NCI-H1436 (cell line): ENCODE data around the gene DUSP12.
"Not testable (repeated sequence)": the region's sequence is repeated elsewhere in the genome, so short reads cannot be mapped to it uniquely, and the experiment has no call there.

Experiments used
- DNase-seq: peaks from one replicate; lab custom pipeline; 2025; lab: John Stamatoyannopoulos, UW

DUSP12 gene, protein sequence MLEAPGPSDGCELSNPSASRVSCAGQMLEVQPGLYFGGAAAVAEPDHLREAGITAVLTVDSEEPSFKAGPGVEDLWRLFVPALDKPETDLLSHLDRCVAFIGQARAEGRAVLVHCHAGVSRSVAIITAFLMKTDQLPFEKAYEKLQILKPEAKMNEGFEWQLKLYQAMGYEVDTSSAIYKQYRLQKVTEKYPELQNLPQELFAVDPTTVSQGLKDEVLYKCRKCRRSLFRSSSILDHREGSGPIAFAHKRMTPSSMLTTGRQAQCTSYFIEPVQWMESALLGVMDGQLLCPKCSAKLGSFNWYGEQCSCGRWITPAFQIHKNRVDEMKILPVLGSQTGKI

DNA sequence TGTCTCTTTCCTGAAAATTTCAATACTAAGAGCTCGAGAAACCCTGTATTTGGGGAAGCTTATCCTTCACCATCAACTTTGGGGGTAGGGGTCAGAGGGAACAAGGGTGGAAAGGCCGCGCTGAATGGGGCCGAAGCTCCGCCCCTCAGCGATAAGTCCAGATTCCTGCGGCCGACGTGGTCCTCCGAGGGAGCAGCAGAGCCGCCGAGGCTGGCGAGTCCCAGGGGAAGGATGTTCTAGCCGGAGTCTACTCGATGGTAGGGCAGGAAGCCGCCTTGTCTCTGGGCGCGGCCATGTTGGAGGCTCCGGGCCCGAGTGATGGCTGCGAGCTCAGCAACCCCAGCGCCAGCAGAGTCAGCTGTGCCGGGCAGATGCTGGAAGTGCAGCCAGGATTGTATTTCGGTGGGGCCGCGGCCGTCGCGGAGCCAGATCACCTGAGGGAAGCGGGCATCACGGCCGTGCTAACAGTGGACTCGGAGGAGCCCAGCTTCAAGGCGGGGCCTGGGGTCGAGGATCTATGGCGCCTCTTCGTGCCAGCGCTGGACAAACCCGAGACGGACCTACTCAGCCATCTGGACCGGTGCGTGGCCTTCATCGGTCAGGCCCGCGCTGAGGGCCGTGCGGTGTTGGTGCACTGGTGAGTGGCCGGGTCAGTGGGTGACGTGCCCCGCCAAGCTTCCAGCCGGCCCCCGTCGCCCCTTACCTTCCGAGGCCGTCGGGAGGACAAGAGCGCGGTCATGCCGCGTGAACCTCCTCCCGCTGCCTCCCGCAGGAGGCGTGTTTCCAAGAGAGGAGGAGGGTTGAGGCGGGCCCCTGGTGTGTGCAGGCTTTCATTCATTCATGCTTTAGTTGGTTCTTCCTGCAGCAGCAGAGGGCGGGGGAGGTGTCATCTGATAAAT lies at the start of gene DUSP12:
Gene DUSP12 (plus strand): TSS at position 278 of the 899 bp plus-strand sequence. CDS start 16 bp downstream, at position 294.
- DNase-seq: peak; percentile 93

DNA sequence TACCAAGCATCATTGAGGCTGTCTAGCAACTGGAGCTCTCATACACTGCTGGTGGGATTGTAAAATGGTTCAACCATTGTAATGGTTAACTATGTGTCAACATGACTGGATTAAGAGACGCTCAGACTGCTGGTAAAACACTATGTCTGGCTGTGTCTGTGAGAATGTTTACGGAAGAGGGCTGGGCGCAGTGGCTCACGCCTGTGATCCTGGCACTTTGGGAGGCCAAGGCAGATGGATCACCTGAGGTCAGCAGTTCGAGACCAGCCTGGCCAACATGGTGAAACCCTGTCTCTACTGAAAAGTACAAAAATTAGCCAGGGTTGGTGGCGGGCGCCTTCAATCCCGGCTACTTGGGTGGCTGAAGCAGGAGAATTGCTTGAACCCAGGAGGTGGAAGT lies 47.3 kb upstream of the DUSP12 start:
- no peak for DNase-seq

DNA sequence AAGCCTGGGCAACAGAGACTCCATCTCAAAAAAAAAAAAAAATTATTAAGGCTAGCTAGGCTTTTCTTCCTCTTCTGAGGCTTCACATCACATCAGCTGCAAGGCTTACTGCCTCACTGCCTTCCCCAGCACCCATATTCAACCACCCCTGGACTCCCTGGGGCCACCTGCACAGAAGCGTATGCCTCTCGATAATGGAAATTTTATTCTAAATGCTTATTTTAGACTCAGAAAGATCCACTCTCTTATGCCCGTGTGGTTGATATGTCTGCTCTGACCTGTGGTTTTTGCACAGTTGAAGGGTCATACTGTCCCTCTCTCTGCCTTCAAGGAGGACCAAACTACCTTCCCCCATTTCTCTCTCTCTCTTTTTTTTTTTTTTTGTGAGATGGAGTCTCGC lies 44.0 kb upstream of the DUSP12 start:
- DNase-seq: no peak

DNA sequence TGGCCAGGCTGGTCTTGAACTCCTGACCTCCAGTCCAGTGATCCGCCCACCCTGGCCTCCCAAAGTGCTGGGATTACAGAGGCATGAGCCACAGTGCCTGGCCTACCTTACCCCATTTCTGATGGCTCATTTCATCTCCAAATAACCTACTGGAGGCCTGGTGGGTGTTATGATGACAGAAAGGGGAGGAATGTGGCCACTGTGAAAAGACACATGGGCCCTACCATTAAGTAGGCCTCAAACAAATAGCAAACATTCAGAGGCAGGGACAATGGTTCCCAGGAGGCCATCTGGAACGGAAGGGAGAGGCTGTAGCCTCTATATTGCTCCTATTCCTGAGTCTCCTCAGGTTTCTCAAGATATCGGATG lies 43.5 kb upstream of the DUSP12 start:
- DNase-seq: no peak

DNA sequence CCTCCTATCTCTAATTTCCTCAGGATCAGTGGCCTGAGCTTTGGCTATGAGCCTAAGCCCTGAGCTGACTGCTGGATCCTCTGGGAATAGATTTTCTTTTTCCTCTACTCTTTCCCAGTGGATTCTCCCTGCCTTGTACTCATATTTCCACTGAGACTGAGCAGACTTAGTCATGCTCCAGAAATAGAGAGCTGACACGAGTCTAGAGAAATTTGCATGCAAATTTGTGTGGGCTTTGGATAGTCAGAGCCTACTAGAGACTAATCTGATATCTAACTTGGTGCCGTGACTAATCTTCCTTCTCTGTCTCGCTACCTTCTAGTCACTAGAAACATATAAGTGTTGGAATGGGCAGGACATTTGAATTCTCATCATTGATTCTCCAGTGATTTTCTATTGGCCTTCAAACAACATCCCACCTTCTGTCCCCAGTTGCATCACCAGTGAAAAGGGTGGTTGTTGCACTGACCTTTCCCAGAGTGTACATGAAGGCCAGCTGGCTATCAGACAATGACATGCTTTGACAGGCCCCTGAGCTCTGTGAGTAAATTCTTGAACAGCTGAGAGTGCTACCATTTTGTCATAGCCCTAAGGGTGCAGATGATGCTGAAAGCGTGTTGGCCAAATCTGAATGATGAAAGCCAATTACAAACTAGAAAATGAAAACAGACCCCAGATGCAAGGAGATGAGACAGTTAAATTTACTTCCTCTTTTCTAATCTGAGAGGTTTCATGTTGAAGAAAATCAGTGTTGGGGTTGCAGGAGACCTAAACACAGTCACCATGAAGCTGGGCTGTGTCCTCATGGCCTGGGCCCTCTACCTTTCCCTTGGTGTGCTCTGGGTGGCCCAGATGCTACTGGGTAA lies 42.9 kb upstream of the DUSP12 start, which contains the start of gene FCRLA:
Gene FCRLA (plus strand): TSS at position 748 of the 866 bp plus-strand sequence. CDS start 36 bp downstream, at position 784.
- no peak for DNase-seq

DNA sequence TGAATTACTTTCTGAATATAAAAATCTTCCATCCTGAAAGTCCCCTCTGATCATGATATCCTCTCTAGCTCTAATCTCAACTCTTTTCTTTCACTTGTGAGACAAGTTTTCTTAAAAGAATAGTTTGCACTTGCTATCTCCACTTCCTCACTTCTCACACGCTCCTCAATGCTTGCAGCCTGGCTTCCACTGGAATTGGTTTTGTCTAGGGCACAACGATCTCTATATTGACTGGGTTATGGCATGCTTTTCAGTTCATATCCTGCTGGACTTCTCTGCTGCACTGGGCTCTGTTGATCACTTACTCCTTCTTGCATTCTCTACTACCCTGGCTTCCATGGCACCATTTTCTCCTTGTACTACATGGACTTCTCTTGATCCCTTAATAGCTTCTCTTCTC lies 42.1 kb upstream of the DUSP12 start:
- no peak for DNase-seq

DNA sequence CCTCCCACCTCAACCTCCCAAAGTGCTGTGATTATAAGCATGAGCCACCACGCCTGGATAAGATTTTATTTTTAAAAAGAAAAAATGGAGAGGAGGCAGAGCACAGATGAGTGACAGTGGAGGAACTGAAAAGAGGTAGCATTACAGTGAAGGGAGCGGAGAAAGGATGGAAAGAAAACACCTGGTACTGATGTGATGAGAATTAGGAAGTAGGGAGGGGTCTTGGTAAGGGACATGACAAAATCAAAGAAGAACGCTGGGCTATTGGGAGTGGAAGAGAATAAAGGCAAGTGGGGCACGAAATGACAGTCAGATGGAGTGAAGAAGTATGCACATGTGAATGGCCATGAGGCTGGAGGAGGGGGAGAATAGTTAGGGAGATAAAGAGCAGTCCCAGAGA lies 40.2 kb upstream of the DUSP12 start:
- no peak for DNase-seq

DNA sequence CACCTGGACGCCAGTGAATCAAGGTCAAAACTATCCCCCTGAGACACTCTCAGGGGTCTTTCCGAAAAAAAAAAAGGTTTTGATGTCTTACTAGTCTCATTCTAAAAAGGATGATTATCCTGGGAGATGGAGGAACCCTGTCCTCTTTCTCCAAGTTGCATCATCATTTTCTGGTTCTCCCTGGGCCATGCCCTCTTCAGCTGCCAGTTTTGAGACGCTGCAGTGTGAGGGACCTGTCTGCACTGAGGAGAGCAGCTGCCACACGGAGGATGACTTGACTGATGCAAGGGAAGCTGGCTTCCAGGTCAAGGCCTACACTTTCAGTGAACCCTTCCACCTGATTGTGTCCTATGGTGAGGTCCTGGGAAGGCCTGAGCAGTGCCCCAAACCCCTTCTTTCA lies 39.0 kb upstream of the DUSP12 start:
- no peak for DNase-seq

DNA sequence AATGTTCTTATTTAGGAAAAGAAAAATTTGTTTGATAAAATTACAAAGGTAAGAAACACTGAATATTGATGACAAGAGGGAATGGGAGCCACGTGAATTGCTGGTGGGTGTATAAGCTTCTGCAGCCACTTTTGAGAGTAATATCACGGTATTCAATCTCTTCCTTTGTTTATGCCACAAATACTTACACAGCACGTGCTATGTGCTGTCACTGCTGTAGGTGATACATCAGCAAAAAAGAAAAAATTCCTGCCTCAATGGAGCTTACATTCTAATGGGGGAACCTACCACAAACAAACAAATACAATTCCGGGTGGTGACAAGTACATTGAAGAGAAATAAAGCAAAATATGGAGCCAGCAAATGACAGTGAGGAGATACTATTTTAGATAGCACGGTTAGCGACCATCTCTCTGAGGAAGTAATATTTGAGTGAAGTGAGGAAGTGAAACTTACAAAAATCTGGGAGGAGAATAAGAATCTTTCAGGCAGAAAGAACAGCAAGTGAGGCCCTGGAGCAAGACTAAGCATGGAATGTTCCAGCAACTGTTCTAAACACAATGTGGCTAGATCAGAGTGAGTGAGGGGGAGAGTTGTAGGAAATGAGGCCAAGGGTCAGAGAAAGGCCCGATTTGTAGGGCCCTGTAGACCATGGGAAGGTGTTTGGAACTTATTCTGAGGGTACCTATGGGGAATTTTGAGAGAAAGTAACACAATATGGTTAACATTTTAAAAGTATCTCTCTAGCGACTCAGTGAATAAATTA lies 30.8 kb upstream of the DUSP12 start:
- DNase-seq: no peak

DNA sequence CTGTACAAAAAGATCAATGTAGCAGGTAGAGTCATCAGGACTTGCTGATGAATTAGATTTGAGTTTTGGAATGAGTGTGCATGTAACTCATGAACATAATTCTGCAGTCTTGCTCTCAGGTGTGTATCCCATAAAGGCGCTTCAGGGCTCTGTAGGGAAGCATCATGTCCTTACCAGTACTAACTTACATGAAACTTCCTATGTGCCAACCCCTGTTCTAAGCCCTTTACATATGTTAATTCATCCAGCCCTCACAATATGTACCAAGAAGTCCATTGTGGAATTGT lies 30.3 kb upstream of the DUSP12 start:
- no peak for DNase-seq

DNA sequence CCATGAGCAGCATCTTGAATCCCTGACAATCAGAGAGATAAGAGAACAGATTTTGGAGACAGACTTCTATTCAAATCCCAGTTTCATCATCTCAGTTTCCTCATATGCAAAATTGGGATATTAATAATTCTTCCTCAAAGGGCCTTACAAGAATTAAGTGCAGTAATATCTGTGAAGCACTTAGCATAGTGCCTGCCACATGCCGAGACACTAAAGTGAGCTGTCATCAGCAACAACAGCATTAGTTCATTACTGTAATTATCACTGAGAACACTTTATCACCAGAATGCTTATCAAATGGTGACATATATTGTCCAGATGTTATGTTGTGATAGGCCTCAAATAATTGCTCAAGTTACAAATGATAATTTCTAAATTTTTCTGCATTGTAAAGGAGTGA lies 29.2 kb upstream of the DUSP12 start:
- DNase-seq: no peak

DNA sequence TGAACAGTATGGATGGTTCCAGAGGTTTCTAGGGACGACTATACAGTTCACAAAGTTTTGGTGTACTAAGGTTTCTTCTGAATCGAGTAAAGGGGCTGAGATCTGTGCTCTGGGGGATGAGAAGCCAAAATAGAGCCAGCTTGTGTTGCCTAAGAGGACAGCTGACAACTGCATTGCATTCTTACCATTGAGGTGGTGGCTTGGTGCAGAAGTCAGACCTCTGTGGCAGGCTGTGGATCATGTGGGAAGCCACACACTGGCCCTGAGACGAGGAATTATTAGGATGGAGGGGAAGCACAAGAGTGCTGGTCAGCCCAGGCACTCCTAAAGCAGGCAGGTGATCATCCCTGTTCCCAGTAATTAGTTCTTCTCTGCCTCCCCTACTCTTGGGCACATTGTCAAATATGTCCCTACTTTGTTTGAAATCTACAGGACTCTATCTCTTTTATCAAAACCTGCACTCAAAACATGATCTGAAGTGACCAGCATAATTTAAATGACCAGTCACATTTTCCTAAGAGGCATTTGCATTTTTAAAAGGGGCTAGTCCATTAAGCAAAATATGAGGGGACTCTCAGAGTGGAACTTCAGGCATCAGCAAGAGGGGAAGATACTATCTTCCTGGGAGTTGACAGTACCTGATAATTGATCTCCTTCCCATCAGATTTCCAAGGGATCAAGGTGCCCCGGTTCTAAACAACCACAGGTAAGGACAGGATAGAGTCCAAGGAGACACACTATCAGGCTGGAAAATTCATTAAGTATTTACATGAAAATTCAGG lies 28.4 kb upstream of the DUSP12 start, which contains the start of gene FCRLB:
Gene FCRLB (plus strand): TSS at position 589 of the 782 bp plus-strand sequence. CDS start 1,129 bp downstream, outside the sequence.
- DNase-seq: no peak

DNA sequence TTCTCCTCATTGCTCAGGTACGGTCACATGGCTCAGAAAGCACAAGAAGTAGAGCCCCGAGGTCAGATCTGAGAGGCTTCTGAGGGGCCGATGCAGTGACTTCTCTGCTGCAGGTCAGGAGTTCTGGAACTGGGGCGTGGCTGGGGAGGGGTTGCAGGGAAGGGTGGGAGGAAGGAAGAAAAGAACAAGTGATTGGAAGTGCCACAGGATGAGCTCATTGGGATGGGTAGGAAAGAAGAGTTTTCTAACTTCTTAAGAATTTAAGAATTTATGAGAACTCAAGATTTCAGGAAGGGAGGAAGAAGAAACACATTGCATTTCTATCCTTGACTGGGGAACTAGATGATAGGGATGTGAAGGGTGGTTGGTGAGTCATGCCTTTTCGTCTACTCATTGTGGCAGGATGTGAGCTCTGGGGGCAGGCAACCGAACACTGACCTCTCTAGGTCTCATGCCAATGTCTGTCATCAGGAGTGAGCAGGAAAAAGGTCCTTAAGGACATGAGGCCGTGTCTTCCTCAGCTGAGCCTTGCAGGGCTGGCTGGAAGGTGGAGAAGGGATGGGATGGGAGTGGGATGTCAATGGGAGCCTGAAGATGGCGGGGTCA lies 27.7 kb upstream of the DUSP12 start:
- no peak for DNase-seq

DNA sequence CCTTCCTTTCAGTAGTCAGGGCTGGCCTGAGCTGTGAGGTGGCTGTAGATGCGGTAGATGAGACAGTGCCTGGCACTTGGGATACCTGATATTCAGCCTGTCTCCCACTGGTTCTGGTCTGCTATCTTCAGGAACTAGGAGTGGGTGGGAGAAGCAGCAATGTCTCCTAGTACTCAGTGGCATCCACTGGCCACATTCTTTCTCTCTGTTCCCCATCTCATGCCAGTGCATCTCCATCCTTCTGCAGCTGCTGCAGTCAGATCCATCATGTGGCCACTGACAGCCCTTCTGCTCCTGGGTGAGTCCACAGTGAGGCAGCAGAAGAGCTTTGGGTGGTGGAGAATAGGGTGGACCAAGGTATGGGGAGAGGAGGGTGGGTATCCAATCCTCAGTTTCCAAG lies 27.2 kb upstream of the DUSP12 start:
- DNase-seq: no peak

DNA sequence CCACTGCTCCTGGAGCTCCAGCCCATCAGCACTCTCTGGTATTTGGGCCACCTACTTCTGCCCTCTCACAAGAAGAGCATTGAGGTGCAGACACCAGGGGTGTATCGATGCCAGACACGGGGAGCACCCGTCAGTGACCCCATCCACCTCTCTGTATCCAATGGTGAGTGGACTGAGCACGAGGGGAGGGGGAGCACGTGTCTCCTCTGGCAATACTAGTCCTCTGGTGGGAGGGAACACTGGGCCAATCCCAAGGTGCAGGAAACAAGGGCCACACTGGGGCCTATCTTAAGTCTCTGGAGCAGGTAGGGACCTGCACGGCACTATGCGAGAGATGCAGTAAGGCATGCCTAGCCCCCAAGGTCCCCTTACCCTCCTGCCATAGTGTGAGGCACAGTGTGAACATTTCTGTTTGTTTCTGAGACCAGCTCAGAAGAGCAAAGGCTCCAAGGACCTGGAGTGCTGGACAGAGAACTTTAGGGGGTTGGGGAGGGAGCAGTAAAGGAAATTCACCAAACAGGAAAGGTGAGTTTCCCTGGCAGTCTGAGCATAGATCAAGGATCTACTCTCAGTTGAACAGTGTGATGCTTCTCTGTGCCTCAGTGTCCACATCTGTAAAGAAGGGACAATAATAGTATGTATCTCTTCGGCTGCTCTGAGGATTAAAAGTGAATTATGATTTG lies 26.0 kb upstream of the DUSP12 start:
- DNase-seq: no peak

DNA sequence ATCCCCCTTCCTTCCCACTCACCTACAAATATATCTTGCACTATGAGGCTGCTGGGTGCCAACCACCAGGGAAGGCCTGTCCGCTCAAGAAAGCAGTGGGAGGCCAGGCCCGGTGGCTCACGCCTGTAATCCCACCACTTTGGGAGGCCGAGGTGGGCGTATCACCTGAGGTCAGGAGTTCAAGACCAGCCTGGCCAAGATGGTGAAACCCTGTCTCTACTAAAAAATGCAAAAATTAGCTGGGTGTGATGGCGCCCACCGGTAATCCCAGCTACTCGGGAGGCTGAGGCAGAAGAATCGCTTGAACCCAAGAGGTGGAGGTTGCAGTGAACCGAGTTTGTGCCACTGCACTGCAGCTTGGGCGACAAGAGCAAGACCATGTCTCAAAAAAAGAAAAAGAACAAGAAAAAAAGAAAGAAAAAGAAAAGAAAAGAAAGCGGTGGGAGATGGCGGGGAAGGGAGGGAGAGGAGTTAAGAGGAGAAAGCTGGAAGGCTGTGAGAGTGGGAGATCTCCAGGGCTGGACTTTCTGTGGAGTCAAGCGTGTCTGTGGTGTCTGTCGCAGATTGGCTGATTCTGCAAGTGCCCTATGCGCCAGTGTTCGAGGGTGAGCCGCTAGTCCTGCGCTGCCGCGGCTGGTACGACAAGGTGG lies 24.2 kb upstream of the DUSP12 start:
- DNase-seq: not testable (repeated sequence)

DNA sequence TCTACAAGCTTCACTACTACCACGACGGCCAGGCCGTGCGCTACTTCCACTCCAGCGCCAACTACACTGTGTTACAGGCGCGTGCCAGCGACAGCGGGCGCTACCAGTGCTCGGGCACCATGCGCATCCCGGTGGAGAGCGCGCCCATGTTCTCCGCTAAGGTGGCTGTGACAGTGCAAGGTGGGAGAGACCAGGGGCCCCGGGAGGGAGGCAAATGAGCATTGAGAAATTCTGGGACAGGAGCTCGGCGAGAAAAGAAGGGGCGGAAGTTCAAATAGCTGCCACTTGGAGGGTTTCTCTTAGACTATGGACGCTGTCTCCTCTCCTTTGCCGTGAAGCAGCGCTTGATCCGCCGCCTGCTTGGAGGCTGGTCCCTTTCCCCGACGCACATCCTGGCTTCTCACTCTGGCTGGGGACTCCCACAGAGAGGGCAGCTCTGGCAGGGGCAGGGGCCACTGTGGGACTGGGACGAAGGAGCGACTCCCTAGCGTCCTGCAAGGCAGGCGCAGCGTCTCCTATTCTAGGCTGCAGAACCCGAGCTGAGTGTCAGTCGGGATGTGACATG lies 23.6 kb upstream of the DUSP12 start:
- no peak for DNase-seq

DNA sequence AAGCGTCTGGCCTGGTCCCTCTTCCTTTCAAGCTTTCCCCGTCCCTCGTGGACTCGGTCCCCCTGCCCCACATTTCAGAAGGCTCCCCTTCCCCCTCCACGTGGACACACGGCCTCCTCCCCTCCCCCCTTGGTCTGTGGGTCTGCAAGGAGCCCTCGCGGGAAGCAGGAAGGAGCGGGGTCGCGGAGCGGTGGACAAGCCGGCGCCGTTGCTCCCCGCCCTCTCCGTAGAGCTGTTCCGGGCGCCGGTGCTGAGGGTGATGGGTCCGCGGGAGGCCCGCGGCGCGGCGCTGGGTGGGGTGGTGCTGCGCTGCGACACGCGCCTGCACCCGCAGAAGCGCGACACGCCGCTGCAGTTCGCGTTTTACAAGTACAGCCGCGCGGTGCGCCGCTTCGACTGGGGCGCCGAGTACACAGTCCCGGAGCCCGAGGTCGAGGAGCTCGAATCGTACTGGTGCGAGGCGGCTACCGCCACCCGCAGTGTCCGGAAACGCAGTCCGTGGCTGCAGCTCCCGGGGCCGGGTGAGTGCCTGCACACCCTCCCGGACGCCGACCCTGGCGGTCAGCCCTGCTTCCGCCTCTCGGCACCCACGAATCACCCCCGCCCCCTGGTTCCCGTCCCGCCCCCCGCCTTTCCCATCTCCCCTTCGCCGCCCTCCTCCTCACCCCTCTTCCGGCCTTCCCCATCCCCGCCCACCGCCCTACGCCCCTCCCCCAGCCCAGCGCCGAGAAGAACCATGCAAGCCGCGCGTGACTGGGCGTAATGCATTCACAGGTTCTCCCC lies 22.9 kb upstream of the DUSP12 start:
- peak; percentile 18 for DNase-seq
